ENCODE data around the gene TBC1D2B. TPM values are rescaled to one million over a fixed set of nuclear protein-coding genes. Genes with fewer than 3 reads are reported as not detected.
A peak's percentile ranks its signal among the peaks of the same experiment; 100 is the strongest.

The TBC1D2B gene
- total RNA-seq, 1 experiment from 2014 or later, result 17.6 TPM

DNA sequence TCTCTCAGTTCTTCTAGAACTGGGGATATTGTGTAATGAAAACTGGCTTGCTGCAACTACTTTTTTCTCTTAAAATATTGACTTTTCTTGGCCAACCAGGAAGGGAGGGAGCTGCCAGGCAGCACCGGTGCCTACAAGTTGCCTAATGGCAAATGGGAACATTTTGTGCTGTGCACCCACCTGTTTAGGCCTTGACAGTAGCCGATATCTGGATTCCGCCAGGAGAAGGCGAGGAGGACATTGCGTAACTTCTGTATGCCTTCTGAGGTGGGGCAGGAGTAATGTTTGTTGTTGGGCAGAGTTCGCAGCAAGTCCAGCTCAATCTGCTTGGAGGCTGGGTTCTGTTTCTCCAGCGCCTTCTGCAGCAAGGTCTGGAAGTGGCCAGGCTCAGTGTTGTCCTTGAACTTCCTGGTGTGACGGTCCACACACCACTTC, 64.9 kb downstream of the TBC1D2B start:
- Mint-ChIP-seq H3K27me3 (ENCODE audit: low read depth) (no peaks in the 10 kb centered on the region), H3K4me3 (no peak overlapping the region), H3K36me3 (ENCODE audit: insufficient read depth in 1 of 3, low read depth in 3 of 3) (peaks cover 3 to 30% (median 18%) of the 10 kb centered on the region in 3 experiments; a peak in 4 of 7 replicates), H3K9me3 (no peaks in the 10 kb centered on the region), H3K4me1 (peaks cover 4 to 7% of the 10 kb centered on the region in 2 experiments), H3K27ac (peak overlapping the region in 1 of 3 experiments; percentile 57; a peak in 1 of 7 replicates)
- no peak overlapping the region for H4K8ac ChIP-seq (replicated peaks; ENCODE audit: insufficient read length, low read depth, low read length)
- no peaks in the 10 kb centered on the region for H3K9me3 ChIP-seq (ENCODE audit: control insufficient read depth, low read depth, low read length)
- TF ChIP-seq, protein P1, sequence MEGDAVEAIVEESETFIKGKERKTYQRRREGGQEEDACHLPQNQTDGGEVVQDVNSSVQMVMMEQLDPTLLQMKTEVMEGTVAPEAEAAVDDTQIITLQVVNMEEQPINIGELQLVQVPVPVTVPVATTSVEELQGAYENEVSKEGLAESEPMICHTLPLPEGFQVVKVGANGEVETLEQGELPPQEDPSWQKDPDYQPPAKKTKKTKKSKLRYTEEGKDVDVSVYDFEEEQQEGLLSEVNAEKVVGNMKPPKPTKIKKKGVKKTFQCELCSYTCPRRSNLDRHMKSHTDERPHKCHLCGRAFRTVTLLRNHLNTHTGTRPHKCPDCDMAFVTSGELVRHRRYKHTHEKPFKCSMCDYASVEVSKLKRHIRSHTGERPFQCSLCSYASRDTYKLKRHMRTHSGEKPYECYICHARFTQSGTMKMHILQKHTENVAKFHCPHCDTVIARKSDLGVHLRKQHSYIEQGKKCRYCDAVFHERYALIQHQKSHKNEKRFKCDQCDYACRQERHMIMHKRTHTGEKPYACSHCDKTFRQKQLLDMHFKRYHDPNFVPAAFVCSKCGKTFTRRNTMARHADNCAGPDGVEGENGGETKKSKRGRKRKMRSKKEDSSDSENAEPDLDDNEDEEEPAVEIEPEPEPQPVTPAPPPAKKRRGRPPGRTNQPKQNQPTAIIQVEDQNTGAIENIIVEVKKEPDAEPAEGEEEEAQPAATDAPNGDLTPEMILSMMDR (conservative IDR thresholded peaks at IDR 0.05), result no peak
- no peaks in the 10 kb centered on the region for H3K4me1 ChIP-seq (ENCODE audit: insufficient read depth, low read length)
- H3K18ac ChIP-seq (ENCODE audit: insufficient read length, low read depth, low read length), result no peak overlapping the region
- no peak overlapping the region for H3K56ac ChIP-seq (ENCODE audit: insufficient read length, low read depth, low read length)
- H3K14ac ChIP-seq (ENCODE audit: insufficient read depth, low read length), result no peak overlapping the region
- no peak overlapping the region for H2BK120ac ChIP-seq (ENCODE audit: low read depth, low read length, poor library complexity, severe bottlenecking)
- H3K79me1 ChIP-seq (ENCODE audit: insufficient read depth, low read depth, low read length, poor library complexity, severe bottlenecking), result no peaks in the 10 kb centered on the region
- no peak overlapping the region for H3K23ac ChIP-seq (ENCODE audit: insufficient read length, low read depth, low read length)
- no peak overlapping the region for H2BK12ac ChIP-seq (ENCODE audit: insufficient read length, low read depth, low read length)
- no peaks in the 10 kb centered on the region for H4K20me1 ChIP-seq (ENCODE audit: control insufficient read depth, insufficient read depth, insufficient read length)
- no peak overlapping the region for H3K4ac ChIP-seq (ENCODE audit: low read depth, low read length)
- no peaks in the 10 kb centered on the region for H3K79me2 ChIP-seq (ENCODE audit: insufficient read depth, low read length)
- no peak overlapping the region for H2BK5ac ChIP-seq (ENCODE audit: insufficient read length, low read length)
- H2BK15ac ChIP-seq (ENCODE audit: low read depth, low read length), result no peak overlapping the region
- no peak overlapping the region for H2BK20ac ChIP-seq (ENCODE audit: low read depth, low read length, poor library complexity, severe bottlenecking)
- no peak overlapping the region for H3K27ac ChIP-seq (ENCODE audit: insufficient read length, low read depth, low read length)
- no peak for DNase-seq
- H3K4me2 ChIP-seq (ENCODE audit: insufficient read depth, insufficient read length, low read length), result no peak overlapping the region
- H3K27me3 ChIP-seq (ENCODE audit: insufficient read depth, low read length), result no peaks in the 10 kb centered on the region
- no peak overlapping the region for H2AK5ac ChIP-seq (ENCODE audit: insufficient read length, low read length)
- no peak overlapping the region for H3T11ph ChIP-seq (ENCODE audit: low read length)
- H3K23me2 ChIP-seq (ENCODE audit: insufficient read length, low read depth, low read length, poor library complexity, severe bottlenecking), result no peaks in the 10 kb centered on the region
- no peak overlapping the region for H4K5ac ChIP-seq (ENCODE audit: insufficient read length, low read depth, low read length)
- no peak overlapping the region for H4K91ac ChIP-seq (ENCODE audit: insufficient read length, low read depth, low read length)
- no CpG with 5 or more reads among the region's 8 CpGs for WGBS (ENCODE audit: extremely low coverage, insufficient read length, low lambda C conversion rate)
- no peak overlapping the region for H2AFZ ChIP-seq (ENCODE audit: low read length)
- no peak overlapping the region for H3K9ac ChIP-seq (ENCODE audit: extremely low read depth, insufficient read length, low read length)

Data from H9 (cell line).